Measurements from ENCODE around the gene EFCAB8.

The EFCAB8 gene

DNA sequence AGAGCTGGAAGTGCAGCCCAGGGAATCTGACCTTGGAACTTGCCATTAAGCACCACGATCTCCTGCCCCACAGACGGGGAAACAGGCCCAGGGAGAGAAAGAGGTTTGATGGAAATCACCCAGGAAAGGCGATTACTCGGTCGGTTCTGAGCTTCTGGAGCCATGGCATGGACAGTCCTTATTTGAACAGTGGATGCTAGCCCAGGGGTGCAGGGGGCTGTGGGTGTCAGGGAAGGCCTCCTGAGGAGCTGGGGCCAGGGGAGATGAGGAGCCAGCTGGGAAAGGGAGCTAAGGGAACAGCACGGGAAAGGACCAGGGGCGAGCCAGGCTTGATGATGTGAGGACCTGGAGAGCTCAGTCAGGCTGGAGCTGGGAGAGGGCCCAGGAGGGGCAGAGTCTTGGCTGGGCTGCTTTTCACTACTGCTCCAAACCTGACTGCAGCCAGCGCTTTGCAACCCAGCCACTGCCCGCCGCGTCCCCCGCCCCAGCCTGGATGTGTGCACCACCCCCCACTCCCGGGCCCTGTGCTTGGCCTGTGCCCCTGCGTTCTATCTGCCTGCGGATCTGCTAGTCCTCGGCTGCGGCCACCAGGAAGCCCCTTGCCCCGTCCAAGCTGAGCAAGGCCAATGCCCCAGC is 127.7 kb downstream of the EFCAB8 start:
- DNase-seq (ENCODE audit: low read depth) = no peak

GRCh38 chr20:32987044-32987825 is 128.5 kb downstream of the EFCAB8 start:
- DNase-seq (ENCODE audit: low read depth) = no peak

DNA sequence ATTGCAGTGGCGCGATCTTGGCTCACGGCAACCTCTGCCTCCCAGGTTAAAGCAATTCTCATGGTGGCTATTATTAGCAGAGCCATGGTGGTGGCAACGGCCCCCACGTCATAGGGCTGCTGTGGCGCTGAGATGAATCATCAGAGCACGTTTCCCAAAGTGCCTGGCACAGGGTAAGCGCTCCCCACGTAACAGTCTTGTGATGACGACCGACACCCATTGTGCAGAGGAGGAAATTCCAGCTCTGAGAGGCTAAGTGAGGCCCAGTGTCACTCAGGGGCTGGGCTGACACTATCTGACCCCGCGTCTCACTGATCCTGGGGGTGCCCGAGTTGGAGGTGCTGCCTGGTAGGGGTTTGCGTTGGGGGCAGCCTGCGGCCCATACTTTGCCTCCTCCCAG is 129.3 kb downstream of the EFCAB8 start:
- DNase-seq (ENCODE audit: low read depth) = no peak

DNA sequence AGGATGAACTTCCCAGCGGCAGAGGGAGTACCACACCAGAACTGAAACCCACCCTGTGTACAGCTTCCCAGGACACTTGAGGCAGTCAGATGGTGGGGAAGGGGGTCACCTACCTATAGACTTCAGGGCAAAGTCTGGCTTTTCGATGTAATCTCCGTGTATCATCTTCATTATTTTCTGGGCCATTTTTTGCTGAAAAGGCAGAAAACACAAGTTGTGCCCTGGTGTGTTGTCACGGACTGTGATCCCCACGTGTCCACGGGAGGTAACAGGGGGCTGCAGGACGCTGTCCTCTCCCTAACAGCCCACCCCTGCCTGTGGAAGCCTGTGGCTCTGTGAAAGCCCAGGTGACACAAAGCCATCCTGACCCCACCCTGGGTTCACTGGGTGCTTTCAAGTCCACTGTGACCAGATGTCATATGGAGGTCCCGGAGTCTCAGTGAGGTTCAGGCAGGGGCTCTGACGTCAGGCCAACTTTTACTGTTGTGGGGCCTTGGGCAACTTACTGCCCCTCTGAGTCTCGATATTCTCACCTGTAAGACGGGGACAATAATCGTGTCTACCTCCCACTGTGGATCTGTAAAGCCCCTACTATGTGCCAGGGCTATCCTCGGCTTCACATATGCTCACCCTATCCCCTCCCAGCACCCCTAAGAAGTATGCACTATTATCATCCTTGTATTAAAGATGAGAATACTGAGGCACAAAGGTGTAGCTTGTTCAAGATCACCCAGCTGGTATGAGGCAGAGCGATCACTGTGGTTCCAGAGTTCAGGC is 131.0 kb downstream of the EFCAB8 start:
- no peak for DNase-seq (ENCODE audit: low read depth)

GRCh38 chr20:32990426-32990825 is 131.7 kb downstream of the EFCAB8 start:
- no peak for DNase-seq (ENCODE audit: low read depth)

GRCh38 chr20:32991383-32991782 is 132.7 kb downstream of the EFCAB8 start:
- no peak for DNase-seq (ENCODE audit: low read depth)

- DNase-seq (ENCODE audit: low read depth) = no peak
Measured at GRCh38 chr20:32991792-32992641, 133.3 kb downstream of the EFCAB8 start.

GRCh38 chr20:32993496-32994050 is 134.8 kb downstream of the EFCAB8 start:
- no peak for DNase-seq (ENCODE audit: low read depth)

- DNase-seq (ENCODE audit: low read depth) = no peak
Measured at GRCh38 chr20:32995802-32996201, 137.1 kb downstream of the EFCAB8 start.

GRCh38 chr20:32997431-32997830 is 138.7 kb downstream of the EFCAB8 start:
- DNase-seq (ENCODE audit: low read depth) = no peak

DNA sequence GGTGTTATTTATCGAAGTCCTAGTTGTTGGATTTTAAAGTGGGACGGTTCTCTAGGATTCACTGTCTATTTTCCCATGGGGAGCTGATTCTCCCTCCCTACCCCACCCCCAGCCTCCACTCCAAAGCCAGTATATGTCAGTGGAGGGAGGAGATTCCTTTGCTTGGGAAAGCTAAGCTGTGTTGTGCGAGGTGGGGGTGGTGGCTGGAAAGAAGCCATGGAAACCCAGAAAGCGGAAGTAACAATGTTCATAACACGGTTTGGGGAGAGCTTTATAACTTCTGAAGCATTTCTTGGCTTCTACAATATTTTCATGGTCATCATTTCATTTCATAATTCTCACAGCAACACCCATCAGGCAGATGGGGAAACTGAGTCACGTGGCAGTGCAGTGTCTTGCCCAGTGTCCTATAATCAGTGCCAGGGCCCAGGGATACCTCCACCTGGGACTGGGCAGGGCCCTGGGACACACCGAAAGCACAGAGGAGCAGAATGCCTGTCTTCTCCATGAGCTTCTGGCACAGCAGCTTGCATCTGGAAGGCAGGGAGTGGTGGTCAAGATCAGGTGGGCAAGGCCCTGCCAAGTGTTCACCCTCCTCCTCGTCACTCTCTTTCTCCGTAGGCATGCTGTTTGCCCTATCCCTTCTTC is 141.0 kb downstream of the EFCAB8 start:
- DNase-seq (ENCODE audit: low read depth) = no peak

- no peak for DNase-seq (ENCODE audit: low read depth)
Measured at GRCh38 chr20:33000802-33001466, 142.2 kb downstream of the EFCAB8 start.

DNA sequence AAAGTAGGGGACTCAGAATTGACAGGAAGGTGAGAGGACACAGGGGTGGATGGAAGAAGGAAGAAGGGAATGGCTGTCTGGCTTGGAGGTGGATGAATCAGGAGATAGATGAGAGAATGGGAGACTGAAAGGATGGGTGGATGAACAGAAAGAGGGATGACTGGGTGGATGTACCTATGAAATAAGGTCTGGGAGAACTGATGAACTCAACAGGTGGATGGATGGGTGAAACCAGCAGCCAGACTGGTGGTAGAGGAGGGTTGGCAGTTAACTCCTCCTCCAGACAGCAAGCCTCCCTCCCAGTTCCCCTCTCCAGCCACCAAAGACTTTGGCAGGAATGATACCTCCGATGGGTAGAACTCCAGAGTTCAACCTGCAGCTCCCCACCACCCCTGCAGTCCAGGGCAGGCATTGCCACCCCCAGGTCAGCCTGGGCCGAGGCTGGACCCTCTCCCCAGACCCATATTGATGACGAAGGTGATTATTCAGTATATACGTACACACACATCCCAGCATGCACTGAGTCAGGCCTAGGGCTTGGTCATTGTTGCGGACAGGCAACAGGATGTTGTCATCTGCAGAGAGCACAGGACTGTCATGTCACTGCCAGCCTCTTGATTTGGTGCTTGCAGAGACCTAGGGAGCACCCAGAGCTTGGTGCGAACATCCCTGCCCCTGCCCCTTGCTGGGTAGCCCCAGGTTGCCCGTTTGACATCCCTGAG is 143.5 kb downstream of the EFCAB8 start:
- no peak for DNase-seq (ENCODE audit: low read depth)

- no peak for DNase-seq (ENCODE audit: low read depth)
Measured at GRCh38 chr20:33004141-33004751, 145.5 kb downstream of the EFCAB8 start, which contains the start of gene SUN5. SUN5 (minus strand) TSS chr20:33004433; CDS start chr20:33004340, 93 bp downstream.

DNA sequence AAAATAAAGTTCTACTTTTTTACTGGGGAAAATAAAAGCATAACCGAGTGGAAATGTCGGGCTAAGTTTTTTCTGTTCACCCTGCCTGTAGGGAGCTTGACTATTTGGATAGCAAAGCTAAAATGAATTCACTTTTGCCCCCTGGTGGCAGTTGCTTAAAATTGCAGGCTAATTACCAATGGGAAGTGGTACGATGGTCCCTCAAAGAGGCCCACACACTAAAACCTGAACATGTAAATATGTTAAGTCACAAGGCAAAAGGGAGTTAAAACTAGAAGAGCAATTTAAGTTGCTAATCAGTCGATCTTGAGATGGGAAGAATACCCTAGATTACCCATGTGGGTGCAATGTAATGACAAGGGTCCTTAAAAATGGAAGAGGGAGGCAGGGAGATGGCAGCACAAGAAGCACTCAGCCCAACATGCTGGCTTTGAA is 146.4 kb downstream of the EFCAB8 start:
- DNase-seq (ENCODE audit: low read depth) = no peak

- no peak for DNase-seq (ENCODE audit: low read depth)
Measured at GRCh38 chr20:33005908-33006775, 147.4 kb downstream of the EFCAB8 start.

- no peak for DNase-seq (ENCODE audit: low read depth)
Measured at GRCh38 chr20:33006776-33007375, 148.2 kb downstream of the EFCAB8 start.

Measured in activated gamma-delta T cell treated with anti-CD3 and anti-CD28 coated beads, Interleukin-2, amount 50 U/mL, for 16 hours (primary cell).